COLO668 (cell line): ENCODE measurements around the gene PLCG2.
A peak's percentile ranks its signal among the peaks of the same experiment; 100 is the strongest.
"Not testable (repeated sequence)": the region's sequence is repeated elsewhere in the genome, so short reads cannot be mapped to it uniquely, and the experiment has no call there.

Source experiments
- DNase-seq: peaks from one replicate; lab custom pipeline; 2025; ENCODE audit not compliant: unreplicated experiment; lab: John Stamatoyannopoulos, UW

The PLCG2 gene

GRCh38 chr16:81873843-81874752, 95.0 kb downstream of the PLCG2 start:
- DNase-seq: peak; percentile 39

DNA sequence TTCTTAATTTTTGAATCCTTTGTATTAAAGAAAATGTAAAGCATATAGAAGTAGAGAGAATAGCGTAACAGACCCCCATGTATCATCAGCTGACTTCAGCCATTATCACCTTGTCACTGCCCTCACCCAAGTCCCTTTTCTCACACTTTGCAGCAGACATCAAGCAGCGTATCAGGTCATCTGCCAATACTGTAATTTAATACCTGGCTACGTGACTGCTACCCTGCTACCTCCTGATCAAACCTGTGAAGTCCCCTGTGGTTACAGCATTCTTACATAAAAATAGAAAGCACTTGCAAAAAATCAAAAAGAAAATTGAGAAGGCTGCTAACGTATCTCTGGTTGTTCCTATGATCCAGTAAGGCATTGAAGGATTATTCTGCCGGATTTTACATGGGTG, 96.4 kb downstream of the PLCG2 start:
- DNase-seq: no peak

- no peak for DNase-seq
Measured at GRCh38 chr16:81876273-81876900, 97.3 kb downstream of the PLCG2 start.

GRCh38 chr16:81877490-81877889, 98.4 kb downstream of the PLCG2 start:
- not testable (repeated sequence) for DNase-seq

GRCh38 chr16:81878529-81878928, 99.4 kb downstream of the PLCG2 start:
- no peak for DNase-seq

GRCh38 chr16:81879625-81880024, 100.5 kb downstream of the PLCG2 start:
- no peak for DNase-seq

DNA sequence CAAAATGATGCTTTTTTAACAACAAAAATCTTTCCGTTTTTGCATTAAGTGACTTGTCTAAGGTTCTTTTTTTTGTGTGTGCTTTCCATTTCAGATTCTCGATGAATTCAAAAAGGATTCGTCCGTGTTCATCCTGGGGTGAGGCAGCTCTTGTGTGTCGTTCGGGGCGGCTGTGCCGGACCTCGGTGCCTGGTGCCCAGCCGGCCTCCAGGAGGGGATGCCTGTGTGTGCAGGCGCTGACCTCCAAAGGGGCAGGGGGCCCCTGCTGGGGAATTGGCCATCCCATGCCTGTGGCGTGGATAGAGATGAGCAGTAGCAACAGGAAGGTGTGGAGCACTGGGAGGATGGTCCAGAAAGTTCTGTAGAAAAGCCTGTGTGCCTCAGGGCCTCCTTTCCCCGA, 101.7 kb downstream of the PLCG2 start:
- DNase-seq: no peak

DNA sequence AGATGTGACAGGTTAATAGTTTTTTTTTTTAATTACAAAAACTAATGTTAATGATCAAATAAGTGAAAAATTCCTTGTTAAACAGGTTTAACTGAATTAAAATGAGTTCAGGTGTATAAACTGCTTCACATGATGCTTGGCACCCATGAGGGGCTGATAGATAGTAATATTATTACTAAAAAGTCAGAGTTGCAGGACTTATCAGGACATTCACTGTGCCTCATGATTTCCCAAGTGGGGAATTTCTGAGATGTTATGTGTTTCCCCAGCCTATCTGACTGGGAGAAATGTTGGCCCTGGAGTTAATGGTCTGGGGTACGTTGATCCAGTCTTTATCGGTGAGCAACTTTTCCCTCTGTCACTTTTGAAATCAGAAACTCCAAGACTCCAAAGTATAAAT, 102.1 kb downstream of the PLCG2 start:
- no peak for DNase-seq

GRCh38 chr16:81882559-81882958, 103.5 kb downstream of the PLCG2 start:
- DNase-seq: no peak

GRCh38 chr16:81883235-81883634, 104.1 kb downstream of the PLCG2 start:
- peak; percentile 60 for DNase-seq

GRCh38 chr16:81885976-81886586, 107.0 kb downstream of the PLCG2 start:
- DNase-seq: peak; percentile 37

DNA sequence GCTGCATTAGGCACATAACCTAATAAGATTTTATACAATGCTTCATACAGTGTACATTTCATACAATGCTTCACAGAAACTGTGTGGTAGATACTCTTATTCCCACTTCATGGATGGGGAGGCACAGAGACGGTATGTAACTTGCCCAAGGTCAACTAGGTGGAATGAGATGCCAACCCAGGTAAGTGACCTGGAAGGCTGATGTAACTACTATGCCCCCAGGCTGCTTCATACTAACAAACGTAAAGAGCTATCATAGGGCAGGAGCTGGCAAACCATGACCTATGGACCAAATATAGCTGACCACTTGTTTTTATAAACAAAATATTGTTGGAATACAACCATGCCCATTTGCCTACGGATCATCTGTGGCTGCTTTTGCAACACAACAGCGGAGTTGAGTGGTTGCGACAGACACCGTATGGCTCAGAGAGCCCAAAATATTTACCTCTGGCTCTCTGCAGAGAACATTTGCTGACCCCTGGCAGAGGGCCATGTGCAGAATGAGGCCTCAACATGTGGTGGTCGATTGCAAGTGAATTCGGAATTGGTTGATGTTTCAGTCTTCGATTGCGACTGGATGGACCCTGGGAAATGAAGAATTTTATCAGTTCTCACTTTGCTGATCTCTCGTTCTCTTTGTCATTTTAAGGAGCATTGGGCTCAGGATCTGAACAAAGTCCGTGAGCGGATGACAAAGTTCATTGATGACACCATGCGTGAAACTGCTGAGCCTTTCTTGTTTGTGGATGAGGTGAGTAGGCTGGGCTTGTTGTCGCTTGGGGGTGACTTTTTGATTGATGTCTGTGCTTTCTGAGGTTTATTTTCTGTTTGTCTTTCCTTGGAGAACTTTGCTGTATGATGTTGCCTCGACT, 109.7 kb downstream of the PLCG2 start:
- DNase-seq: no peak

DNA sequence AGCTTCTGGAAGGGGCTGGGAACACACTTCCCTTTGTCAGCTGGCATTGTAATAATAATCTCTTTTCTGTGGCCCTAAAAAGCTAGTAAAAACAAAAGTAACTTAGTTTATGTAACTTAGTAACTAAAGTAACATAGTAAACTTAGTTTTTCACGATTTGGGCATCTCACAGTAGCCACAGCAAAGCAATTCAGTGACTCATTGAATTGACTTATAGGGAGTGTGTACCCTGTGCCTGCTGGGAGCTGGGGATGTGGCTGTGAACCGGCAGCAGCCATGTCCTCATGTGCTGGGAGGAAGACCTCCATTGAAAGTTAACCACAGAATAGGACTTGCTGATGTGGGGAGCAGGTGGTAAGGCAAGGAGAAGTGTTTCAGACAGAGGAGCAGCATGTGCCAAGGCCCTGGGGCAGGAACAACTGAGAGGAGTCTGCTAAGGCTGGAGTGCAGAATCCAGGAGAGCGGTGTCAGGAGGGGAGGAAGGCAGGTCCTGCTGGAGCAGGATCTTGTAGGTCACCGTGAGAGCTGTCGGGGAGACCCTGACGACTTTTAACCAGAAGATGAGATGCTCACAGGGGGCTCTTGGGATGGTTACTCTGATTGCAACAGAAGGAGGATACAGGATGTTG, 112.8 kb downstream of the PLCG2 start:
- no peak for DNase-seq

DNA sequence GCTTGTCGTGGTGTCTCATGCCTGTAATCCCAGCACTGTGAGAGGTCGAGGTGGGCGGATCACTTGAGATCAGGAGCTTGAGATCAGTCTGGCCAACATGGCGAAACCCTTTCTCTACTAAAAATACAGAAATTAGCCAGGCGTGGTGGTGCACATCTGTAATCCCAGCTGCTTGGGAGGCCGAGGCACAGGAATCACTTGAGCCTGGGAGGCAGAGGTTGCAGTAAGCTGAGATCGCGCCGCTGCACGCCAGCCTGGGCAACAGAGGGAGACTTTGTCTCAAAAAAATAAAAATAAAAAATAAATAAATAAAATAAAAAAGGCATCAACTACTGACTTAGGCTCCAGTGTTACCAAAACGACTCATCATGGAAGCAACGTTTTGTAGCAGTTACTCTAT, 115.5 kb downstream of the PLCG2 start:
- DNase-seq: no peak

- no peak for DNase-seq
Measured at GRCh38 chr16:81896902-81897301, 117.8 kb downstream of the PLCG2 start.

DNA sequence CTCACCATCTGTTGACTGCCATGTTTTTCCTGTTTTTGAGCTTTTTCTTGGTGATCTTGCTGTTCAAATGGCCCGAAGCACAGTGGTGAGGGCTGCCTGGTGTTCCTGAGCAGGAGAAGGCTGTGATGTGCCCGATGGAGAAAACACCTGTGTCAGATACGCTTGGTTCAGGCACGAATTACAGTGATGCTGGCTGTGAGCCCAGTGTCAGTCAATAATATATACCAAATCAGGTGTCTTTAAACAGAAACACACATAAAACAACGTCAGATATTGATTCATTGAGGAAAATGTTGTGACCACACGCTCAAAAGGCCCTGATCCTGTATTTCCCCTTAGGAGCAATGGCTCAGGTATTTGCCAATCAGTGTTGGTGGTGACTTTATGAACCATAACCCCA, 120.5 kb downstream of the PLCG2 start:
- DNase-seq: no peak

GRCh38 chr16:81900014-81900413, 120.9 kb downstream of the PLCG2 start:
- no peak for DNase-seq

GRCh38 chr16:81900456-81900855, 121.4 kb downstream of the PLCG2 start:
- no peak for DNase-seq

DNA sequence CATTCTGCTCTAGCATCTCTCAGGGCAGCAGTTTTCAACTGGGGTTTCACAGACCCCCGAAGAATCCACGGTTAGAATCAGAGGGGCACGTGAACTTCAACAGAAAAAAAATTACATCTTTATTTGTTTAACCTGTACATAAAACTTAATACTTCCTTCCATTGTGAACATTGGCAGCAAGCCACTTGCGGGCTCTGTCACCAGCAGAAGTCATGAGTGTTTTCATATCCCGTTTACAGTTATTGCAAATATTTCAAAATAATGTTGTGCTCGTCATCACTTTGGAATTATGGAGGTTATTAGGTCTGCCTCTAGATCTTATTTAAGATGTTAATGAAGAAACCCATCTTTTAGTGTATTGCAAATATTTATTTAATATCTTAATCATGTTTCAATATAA, 122.4 kb downstream of the PLCG2 start:
- DNase-seq: no peak

DNA sequence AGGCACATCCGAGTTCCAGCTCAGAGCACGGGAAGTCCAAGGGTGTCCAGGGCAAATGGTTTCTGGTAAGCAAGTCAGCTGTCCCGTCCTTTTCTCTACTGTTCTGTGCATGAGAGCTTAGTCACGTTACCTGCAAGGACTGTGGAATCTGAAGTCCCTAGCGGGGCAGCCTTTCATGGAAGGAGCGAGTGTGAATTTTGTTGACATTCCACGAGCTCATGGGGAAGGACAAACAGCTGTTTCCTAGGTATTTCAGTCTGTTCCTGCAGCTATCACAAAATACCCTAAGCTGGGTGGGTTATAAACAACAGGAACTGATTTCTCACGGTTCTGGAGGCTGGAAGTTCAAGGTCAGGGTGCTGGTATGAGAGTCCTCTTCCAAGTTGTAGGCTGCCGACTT, 122.9 kb downstream of the PLCG2 start:
- no peak for DNase-seq

GRCh38 chr16:81904320-81904719, 125.2 kb downstream of the PLCG2 start:
- no peak for DNase-seq
